Kidney (tissue), 14 donors: ENCODE data around the gene CNTN5. TPM values are rescaled to one million over a fixed set of nuclear protein-coding genes. Genes with fewer than 3 reads are reported as not detected.
A peak's percentile ranks its signal among the peaks of the same experiment; 100 is the strongest.

ENCODE experiments used
- DNase-seq, 5 donors: peaks; one replicate each; pipeline ENCODE4 v3.0.0-alpha.2; 2013 to 2020
- FAIRE-seq: peaks from 2 replicates; lab custom pipeline; 2012; peaks lifted over from hg19 to GRCh38; lab: Jason Lieb, UNC
- H3K27ac ChIP-seq, 2 donors: one replicate each; pipeline ENCODE4 v1.7.0; 2013; ENCODE audit warnings: low read depth in 2 of 2, low read length in 2 of 2, inconsistent platforms in 1 of 2
- H3K27me3 ChIP-seq: one replicate; pipeline ENCODE4 v1.7.1; 2013; ENCODE audit warnings: low read length, inconsistent platforms; ENCODE audit not compliant: control insufficient read depth, insufficient read depth
- H3K36me3 ChIP-seq, 3 donors: one replicate each; pipeline versions ENCODE4 v1.7.0 to v1.7.1; 2013; ENCODE audit warnings: low read length in 3 of 3, control low read depth in 1 of 3, inconsistent platforms in 1 of 3; ENCODE audit not compliant: insufficient read depth in 3 of 3, control insufficient read depth in 2 of 3
- H3K4me1 ChIP-seq, 3 donors: one replicate each; pipeline versions ENCODE4 v1.7.0 to v1.7.1; 2013; ENCODE audit warnings: low read length in 3 of 3, inconsistent platforms in 1 of 3, low read depth in 1 of 3; ENCODE audit not compliant: control insufficient read depth in 2 of 3, insufficient read depth in 2 of 3
- H3K4me3 ChIP-seq, 3 donors: one replicate each; pipeline versions ENCODE4 v1.7.0 to v1.8.1; 2013; ENCODE audit warnings: low read length in 3 of 3, control low read depth in 1 of 3, inconsistent platforms in 1 of 3
- H3K9ac ChIP-seq, 3 donors: one replicate each; pipeline versions ENCODE4 v1.7.0 to v1.7.1; 2013; ENCODE audit warnings: low read length in 3 of 3, control low read depth in 1 of 3, inconsistent platforms in 1 of 3
- H3K9me3 ChIP-seq, 3 donors: one replicate each; pipeline versions ENCODE4 v1.7.0 to v1.7.1; 2013; ENCODE audit warnings: low read length in 3 of 3, control low read depth in 1 of 3, inconsistent platforms in 1 of 3; ENCODE audit not compliant: control insufficient read depth in 2 of 3, insufficient read depth in 1 of 3
- intact Hi-C: fragments of 100-400 bp; cut with DNase I; formaldehyde crosslinking; loops from one replicate; pipeline ENCODE4 v1.11.1; 2022
- polyA plus RNA-seq: library from polyadenylated mRNA; stranded (reverse); fragments of 350-450 nt; fragmentation: Illumina TruSeq; extraction: RNeasy Lipid Tissue Mini Kit (QIAGEN cat#74804); gene quantifications from one replicate; pipeline ENCODE4 v1.2.3, GENCODE V29; 2014; ENCODE audit warnings: low read depth, low replicate concordance; ENCODE audit not compliant: insufficient read depth
- total RNA-seq: library from RNA; stranded (reverse); fragmentation: NEBNext Ultra II Directional; extraction: Animal tissue kit (Norgen Biotek cat#: 25700); gene quantifications from one replicate; pipeline ENCODE4 v1.2.1, GENCODE V29; 2021
- TF ChIP-seq, protein P1 (sequence below): IDR thresholded peaks from 3 replicates; pipeline ENCODE4 v1.5.1; 2012; ENCODE audit warnings: mild to moderate bottlenecking, moderate library complexity, borderline replicate concordance; ENCODE audit not compliant: insufficient read depth; ENCODE audit errors: extremely low read depth
- donor health status: control.
- donor health status: control.
- donor health status: control.
- donor health status: control.
- donor health status: control.
- donor health status: DM: yes; HTN: yes; CAD: no.
- donor health status: Normal renal cell carcinoma (clear cell type).

CNTN5 gene
- total and polyA plus RNA-seq, 2 donors from 2014 or later: 0.11 to 0.66 TPM

DNA sequence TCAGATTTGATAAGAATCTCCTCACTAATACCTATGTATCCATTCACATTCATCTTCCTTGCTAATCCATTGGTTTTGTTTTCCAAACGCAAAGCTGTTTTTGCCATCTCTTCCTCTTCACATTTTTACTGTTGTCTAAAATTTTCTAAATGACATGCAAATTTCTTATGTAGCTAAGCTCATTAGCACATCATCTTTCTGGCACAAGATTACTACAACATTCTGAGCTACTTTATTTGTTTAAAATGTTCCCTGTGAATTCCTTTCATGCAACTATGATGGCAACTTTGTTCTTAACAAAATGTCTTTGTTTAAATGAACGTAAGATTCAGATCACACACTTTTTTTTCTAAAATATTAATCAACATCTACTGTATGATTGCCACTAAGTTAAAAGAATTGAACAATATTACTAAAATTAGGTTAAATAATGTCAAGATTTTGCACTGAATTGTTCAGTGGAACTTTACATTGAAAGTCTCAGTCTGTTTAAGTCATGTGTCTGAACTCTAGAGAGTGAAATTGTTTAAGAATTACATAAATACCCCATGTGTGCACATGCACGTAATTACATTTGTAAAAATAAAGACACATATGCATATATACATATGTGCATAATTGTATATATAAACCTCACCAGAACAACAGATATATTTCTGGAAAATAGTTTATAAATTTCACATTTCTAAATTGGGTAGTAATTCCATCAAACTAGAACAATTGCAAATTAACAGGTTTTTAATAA, 688.4 kb downstream of the CNTN5 start:
- Histone ChIP-seq H3K4me3 (no peak overlapping the region), H3K36me3 (no peaks in the 10 kb centered on the region), H3K4me1 (no peaks in the 10 kb centered on the region), H3K27ac (no peak overlapping the region), H3K27me3 (no peaks in the 10 kb centered on the region), H3K9ac (no peak overlapping the region), H3K9me3 (no peaks in the 10 kb centered on the region)
- intact Hi-C loops: no loop called here
- TF ChIP-seq, protein P1, sequence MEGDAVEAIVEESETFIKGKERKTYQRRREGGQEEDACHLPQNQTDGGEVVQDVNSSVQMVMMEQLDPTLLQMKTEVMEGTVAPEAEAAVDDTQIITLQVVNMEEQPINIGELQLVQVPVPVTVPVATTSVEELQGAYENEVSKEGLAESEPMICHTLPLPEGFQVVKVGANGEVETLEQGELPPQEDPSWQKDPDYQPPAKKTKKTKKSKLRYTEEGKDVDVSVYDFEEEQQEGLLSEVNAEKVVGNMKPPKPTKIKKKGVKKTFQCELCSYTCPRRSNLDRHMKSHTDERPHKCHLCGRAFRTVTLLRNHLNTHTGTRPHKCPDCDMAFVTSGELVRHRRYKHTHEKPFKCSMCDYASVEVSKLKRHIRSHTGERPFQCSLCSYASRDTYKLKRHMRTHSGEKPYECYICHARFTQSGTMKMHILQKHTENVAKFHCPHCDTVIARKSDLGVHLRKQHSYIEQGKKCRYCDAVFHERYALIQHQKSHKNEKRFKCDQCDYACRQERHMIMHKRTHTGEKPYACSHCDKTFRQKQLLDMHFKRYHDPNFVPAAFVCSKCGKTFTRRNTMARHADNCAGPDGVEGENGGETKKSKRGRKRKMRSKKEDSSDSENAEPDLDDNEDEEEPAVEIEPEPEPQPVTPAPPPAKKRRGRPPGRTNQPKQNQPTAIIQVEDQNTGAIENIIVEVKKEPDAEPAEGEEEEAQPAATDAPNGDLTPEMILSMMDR: no peak
- FAIRE-seq: peak; percentile 42
- no peak for DNase-seq

DNA sequence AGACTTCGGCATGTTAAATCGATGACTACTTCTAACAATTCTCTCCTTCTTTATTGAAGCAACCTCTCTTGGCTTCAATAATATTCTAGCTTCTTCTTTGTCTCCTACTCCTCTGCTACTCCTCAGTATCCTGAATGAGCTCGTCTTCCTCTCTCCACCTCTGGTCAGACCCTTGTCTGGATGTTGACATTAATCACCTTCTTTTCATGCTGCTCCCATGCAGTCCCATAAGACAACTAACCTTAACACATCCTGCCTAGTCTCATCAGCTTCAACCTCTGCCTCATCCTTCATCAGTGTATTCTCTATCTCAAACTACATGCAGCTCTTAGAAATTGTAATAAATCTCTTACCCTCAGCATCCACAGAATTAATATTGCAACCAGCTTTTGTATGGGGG, 695.6 kb downstream of the CNTN5 start:
- H3K4me1 ChIP-seq: no peaks in the 10 kb centered on the region
- no peaks in the 10 kb centered on the region for H3K27me3 ChIP-seq
- no peaks in the 10 kb centered on the region for H3K9me3 ChIP-seq
- TF ChIP-seq, protein P1: no peak
- H3K36me3 ChIP-seq: no peaks in the 10 kb centered on the region
- intact Hi-C loops: no loop called here
- no peak for DNase-seq
- H3K4me3 ChIP-seq: no peak overlapping the region
- H3K27ac ChIP-seq: no peak overlapping the region
- FAIRE-seq: no peak
- H3K9ac ChIP-seq: no peak overlapping the region

DNA sequence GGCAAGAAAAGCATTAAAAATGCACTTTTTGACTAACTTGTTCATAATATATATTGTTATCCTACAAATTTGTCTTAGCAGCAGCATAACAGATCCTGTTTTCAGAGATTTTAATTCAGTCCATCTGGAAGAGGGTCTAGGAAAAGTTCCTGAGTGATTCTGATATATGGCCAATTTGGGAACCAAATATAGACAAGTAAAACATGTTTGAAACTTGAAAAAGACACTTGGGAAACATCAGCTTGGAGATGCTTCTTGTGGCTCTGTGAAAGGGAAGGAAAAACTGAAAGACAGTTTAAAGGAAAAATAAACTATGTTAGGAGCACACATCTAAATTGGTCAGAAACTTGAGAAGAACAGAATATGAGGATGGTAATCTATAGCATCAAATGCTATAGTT, 697.5 kb downstream of the CNTN5 start:
- Histone ChIP-seq H3K27me3 (no peaks in the 10 kb centered on the region), H3K36me3 (no peaks in the 10 kb centered on the region), H3K4me3 (no peak overlapping the region), H3K27ac (no peak overlapping the region), H3K4me1 (no peaks in the 10 kb centered on the region), H3K9ac (no peak overlapping the region), H3K9me3 (no peaks in the 10 kb centered on the region)
- DNase-seq (no peak), FAIRE-seq (no peak)
- TF ChIP-seq, protein P1: no peak
- intact Hi-C loops: no loop called here
